ENCODE results near the gene DENND1C. TPM values are rescaled to one million over a fixed set of nuclear protein-coding genes. Genes with fewer than 3 reads are reported as not detected.

Gene DENND1C
- total RNA-seq, 4 donors from 2014 or later: 4.5 to 25.6 (median 8.2) TPM

GRCh38 chr19:6452223-6452614 is 29.4 kb downstream of the DENND1C start:
- H3K36me3 ChIP-seq: peaks cover 0 to 53% (median 0%) of the 10 kb centered on the region in 3 donors

GRCh38 chr19:6451583-6452222 is 29.9 kb downstream of the DENND1C start:
- Histone ChIP-seq H3K4me3 (no peak overlapping the region), H3K9me3 (peaks cover 0 to 8% (median 0%) of the 10 kb centered on the region in 4 donors), H3K4me1 (no peaks in the 10 kb centered on the region), H3K27ac (no peak overlapping the region), H3K27me3 (no peaks in the 10 kb centered on the region), H3K36me3 (peaks cover 0 to 51% (median 0%) of the 10 kb centered on the region in 3 donors)
- DNase-seq: no peak
- no peak for TF ChIP-seq CTCF (IDR thresholded peaks at IDR 0.05)
- TF ChIP-seq POLR2A (IDR thresholded peaks at IDR 0.05): no peak

More at GRCh38 chr19:6452223-6452614, 29.4 kb downstream of the DENND1C start:
- TF ChIP-seq CTCF (IDR thresholded peaks at IDR 0.05): no peak
- TF ChIP-seq POLR2A (IDR thresholded peaks at IDR 0.05): no peak
- Histone ChIP-seq H3K27ac (no peak overlapping the region), H3K4me1 (no peaks in the 10 kb centered on the region), H3K9me3 (peaks cover 0 to 8% (median 0%) of the 10 kb centered on the region in 4 donors), H3K4me3 (no peak overlapping the region), H3K27me3 (no peaks in the 10 kb centered on the region)
- no peak for DNase-seq

DNA sequence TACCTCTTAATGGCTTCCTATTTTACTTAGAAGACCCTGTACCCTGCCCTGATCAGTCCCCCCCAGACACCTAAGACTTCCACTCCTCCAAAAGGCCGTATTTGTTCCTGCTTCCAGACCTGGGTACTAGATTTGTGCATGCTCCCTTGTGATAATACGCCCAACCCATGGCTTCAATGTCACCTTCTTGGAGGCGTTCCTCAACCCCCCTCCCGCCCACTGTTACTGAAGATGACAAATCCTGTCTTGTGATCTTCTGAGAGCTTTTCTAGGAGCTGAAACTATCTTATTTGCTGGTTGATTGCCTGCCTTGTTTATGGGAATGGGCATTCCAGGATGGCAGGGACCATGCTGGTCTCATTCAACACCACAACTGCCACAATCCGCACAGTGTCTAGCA is 31.4 kb downstream of the DENND1C start:
- H3K9me3 ChIP-seq: peaks cover 0 to 8% (median 0%) of the 10 kb centered on the region in 4 donors
- H3K27ac ChIP-seq: no peak overlapping the region
- no peaks in the 10 kb centered on the region for H3K4me1 ChIP-seq
- no peak for TF ChIP-seq POLR2A (IDR thresholded peaks at IDR 0.05)
- TF ChIP-seq CTCF (IDR thresholded peaks at IDR 0.05): no peak
- DNase-seq: no peak
- H3K27me3 ChIP-seq: no peaks in the 10 kb centered on the region
- H3K4me3 ChIP-seq: no peak overlapping the region
- H3K36me3 ChIP-seq: peaks cover 0 to 54% (median 0%) of the 10 kb centered on the region in 3 donors

DNA sequence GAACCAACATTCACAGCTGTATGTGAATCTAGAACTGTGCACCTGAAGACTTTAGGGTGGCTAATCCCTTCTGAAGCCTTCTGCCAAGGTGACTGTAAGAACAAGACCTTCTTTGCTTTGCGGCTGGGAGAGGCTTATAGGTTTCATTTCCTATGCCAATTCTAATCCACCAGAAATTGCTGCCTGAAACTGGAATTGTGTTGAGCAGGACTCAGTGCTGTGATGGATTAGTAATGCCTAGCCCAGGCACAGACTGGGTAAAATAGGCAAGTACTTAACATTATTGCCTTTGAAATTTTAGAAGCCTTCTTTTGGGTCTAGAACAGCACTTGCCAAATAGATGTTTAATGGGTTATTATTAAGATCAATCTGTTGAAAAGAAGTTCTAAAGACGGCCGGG is 33.5 kb downstream of the DENND1C start:
- TF ChIP-seq POLR2A (IDR thresholded peaks at IDR 0.05): no peak
- no peak for TF ChIP-seq CTCF (IDR thresholded peaks at IDR 0.05)
- no peak for DNase-seq
- Histone ChIP-seq H3K9me3 (no peaks in the 10 kb centered on the region), H3K4me1 (no peaks in the 10 kb centered on the region), H3K36me3 (peaks cover 0 to 39% (median 0%) of the 10 kb centered on the region in 3 donors), H3K27me3 (no peaks in the 10 kb centered on the region), H3K27ac (no peak overlapping the region), H3K4me3 (no peak overlapping the region)

DNA sequence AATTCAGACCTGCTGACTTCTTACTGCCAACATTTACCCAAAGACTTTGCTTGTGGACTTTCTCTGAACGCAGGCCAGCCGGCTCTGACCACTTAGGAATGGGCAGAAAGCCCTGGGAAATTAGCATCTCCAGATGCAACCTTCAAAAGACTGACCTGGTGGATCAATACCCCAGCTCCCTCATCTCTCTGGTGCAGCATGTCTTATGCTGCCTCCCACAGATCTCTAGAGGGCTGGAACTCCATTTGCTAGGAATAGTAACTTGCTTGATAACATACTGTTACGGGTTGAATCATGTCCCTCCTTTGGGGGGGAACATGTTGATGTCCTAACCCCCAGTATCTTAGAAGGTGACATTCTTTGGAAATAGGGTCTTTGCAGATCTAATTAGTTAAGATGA is 35.1 kb downstream of the DENND1C start:
- no peak for DNase-seq
- no peak overlapping the region for H3K4me3 ChIP-seq
- H3K27ac ChIP-seq: no peak overlapping the region
- no peaks in the 10 kb centered on the region for H3K27me3 ChIP-seq
- H3K9me3 ChIP-seq: no peaks in the 10 kb centered on the region
- H3K4me1 ChIP-seq: no peaks in the 10 kb centered on the region
- H3K36me3 ChIP-seq: peaks cover 0 to 26% (median 0%) of the 10 kb centered on the region in 3 donors
- TF ChIP-seq CTCF (IDR thresholded peaks at IDR 0.05) (no peak), POLR2A (IDR thresholded peaks at IDR 0.05) (no peak)
